D721Med (cell line): ENCODE results near the gene OSMR.

Experiments
- DNase-seq: peaks from one replicate; pipeline ENCODE4 v3.0.0; 2011; ENCODE audit warnings: low spot score; ENCODE audit not compliant: insufficient read length
- FAIRE-seq: peaks from 2 replicates; lab custom pipeline; 2011; peaks lifted over from hg19 to GRCh38; lab: Jason Lieb, UNC
- TF ChIP-seq, protein P1 (sequence below): IDR thresholded peaks from 2 replicates; pipeline ENCODE4 v1.5.1; 2012; ENCODE audit warnings: mild to moderate bottlenecking, control low read depth; ENCODE audit not compliant: insufficient read depth; ENCODE audit errors: missing control alignments

OSMR gene

DNA sequence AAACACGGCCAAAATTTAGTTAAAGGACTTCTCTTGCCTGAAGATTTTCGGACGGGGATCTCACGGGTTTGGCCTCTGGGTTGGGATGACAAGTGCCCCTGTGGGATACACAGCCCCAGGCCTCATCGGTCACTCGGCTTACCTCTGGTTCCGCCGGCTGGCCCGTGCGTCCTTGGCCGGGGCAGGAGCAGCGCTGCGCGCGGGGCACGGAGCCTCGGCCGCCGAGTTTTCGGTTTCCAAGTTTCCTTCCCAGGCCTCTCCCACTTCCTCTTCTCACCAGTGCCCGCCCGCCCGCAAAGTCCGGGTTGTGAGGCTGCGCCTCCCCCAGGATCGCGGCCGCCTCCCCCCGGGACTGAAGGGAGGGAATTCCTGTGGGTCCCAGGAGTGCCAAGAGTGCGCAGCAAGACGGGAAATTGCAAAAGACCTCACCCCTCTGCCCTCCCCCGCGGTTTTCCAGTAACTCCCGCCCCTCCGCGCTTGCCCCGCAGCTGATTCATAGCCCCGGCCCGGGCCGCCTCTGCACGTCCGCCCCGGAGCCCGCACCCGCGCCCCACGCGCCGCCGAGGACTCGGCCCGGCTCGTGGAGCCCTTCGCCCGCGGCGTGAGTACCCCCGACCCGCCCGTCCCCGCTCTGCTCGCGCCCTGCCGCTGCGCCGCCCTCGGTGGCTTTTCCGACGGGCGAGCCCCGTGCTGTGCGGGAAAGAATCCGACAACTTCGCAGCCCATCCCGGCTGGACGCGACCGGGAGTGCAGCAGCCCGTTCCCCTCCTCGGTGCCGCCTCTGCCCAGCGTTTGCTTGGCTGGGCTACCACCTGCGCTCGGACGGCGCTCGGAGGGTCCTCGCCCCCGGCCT, at the start of gene OSMR:
Gene OSMR, plus strand, starts transcription at position 487 of the 853 bp plus-strand sequence. CDS start 23,033 bp downstream, outside the sequence.
- TF ChIP-seq, protein P1, sequence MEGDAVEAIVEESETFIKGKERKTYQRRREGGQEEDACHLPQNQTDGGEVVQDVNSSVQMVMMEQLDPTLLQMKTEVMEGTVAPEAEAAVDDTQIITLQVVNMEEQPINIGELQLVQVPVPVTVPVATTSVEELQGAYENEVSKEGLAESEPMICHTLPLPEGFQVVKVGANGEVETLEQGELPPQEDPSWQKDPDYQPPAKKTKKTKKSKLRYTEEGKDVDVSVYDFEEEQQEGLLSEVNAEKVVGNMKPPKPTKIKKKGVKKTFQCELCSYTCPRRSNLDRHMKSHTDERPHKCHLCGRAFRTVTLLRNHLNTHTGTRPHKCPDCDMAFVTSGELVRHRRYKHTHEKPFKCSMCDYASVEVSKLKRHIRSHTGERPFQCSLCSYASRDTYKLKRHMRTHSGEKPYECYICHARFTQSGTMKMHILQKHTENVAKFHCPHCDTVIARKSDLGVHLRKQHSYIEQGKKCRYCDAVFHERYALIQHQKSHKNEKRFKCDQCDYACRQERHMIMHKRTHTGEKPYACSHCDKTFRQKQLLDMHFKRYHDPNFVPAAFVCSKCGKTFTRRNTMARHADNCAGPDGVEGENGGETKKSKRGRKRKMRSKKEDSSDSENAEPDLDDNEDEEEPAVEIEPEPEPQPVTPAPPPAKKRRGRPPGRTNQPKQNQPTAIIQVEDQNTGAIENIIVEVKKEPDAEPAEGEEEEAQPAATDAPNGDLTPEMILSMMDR: no peak
- FAIRE-seq: no peak

DNA sequence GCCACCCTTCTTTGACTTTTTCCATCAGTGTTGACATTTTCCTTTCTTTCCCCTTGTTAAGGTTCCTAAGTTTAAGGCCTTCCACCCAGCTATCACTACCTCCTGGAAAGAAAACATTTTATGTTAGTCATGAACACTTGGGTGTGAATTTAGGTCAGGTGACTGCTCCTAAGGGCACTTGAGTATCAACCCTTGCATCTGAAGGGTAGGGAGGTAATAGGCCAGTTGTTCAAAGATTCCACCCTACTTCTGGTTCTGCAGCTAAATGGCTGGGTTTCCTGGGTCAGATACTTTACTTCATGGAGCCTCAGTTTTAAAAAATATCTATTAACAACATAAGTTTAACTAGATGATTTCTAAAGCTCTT, 49.1 kb upstream of the OSMR start:
- no peak for FAIRE-seq
- TF ChIP-seq, protein P1: no peak
- DNase-seq: no peak

More for the DNA sequence above, at the start of gene OSMR:
- DNase-seq: no peak

DNA sequence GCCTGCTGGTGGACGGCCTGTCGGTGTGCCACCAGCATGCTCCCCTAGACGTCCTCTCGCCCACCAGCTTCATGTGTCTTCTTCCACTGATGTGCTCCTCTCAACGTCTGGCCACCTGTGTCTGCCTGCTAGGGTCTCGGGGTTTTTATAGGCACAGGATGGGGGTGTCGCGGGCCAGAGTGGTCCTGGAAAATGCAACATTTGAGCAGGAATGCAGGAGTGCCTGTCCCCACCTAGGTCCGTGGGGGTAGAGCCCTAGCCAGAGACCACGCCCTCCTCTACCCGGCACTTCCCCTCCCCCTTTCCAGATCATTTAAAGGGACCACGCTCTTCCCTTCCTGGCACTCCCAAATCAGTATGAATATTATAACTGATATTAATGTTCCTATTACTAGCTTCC, 48.0 kb upstream of the OSMR start:
- FAIRE-seq (no peak), DNase-seq (no peak)
- TF ChIP-seq, protein P1: no peak

DNA sequence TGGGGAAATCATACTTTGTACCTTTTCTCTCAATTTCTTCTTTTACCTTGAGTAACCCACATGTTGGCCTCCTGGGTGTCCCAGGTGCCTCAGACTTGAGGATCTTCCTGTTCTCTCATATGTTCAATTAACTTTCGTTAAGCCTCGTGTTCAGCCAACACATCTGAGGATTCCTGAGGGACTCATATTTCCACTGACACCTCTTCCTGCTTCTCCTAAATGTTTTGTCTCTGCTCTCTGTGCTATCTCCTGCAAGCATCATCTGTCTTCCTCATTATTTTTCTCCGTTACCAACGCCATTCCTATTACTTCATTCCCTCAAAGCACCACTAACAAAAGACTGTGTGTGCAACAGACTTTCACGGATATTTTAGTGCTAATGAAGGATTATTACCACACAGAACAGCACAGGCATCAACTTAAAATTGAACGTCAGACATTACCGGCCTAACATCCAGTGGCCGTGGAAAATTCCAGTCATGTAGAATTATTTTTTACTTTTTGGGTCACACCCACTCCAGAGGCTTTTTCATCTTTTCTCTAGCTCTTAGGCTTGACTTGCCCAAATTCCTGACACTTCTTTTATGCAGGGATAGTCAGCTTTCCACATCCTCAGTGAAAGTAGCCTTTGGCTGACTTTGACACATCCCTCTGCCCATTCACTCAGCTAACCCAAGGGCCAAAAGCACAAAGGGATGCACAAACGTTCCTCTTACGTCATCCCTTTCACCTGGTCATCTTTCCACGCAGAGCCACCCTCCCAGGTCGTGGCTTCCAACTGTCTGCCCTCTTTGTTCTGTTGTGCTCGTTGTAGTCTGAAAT, 46.0 kb upstream of the OSMR start:
- no peak for FAIRE-seq
- DNase-seq: no peak
- TF ChIP-seq, protein P1: no peak

DNA sequence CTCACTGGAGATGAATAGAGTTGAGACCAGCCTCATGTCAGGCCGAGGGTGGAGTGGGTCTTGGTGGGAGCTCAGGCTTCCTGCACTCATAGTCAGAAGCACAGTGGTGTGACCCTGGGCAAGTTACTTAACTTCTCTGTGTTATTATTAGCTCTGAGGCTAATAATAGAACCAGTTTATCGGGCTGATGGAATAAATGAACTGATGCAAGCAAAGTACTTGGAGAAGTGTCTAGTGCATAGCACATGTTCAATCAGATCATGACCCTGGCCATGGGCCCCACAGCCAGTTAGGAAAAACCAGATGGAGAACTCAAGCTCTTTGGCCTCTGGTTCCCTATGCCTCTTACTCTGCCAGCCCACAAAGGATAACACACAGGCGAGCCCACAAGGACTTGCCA, 45.3 kb upstream of the OSMR start:
- DNase-seq (no peak), FAIRE-seq (no peak)
- TF ChIP-seq, protein P1: no peak

DNA sequence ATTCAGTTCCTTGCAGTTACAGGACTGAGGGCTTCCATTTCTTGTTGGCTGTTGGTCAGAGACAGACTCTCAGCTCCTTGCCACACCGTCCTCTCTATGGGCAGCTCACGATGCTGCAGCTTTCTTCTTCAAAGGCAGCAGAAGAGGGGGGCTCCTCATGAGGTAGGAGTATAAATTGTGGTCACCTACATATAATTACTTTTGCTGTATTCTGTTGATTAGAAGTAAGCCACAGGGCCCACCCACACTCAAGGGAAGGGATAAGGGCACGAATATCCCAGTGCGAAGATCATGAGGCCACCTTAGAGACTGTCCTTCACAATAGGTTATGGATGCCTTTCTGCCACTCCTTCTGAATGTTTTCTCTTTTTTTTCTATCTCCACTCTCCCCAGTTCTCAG, 43.7 kb upstream of the OSMR start:
- no peak for FAIRE-seq

More for the DNA sequence above, 43.7 kb upstream of the OSMR start:
- no peak for DNase-seq
- TF ChIP-seq, protein P1: no peak
